GM18520 (cell line): Measurements from ENCODE around the gene ASTN2.

Experiments
- ATAC-seq: cut with Tn5 transposase; IDR thresholded peaks from one replicate; pipeline ENCODE4 v1.9.1; 2021; ENCODE audit not compliant: unreplicated experiment

The ASTN2 gene

GRCh38 chr9:117250610-117251215 is 164.1 kb downstream of the ASTN2 start:
- ATAC-seq, result no peak

GRCh38 chr9:117249799-117250198 is 165.1 kb downstream of the ASTN2 start:
- ATAC-seq, result no peak

- ATAC-seq, result no peak
These were observed 167.6 kb downstream of the ASTN2 start for GRCh38 chr9:117247266-117247665.

- ATAC-seq, result no peak
These were observed 169.6 kb downstream of the ASTN2 start for GRCh38 chr9:117245175-117245829.

GRCh38 chr9:117242082-117242481 is 172.8 kb downstream of the ASTN2 start:
- ATAC-seq, result no peak

GRCh38 chr9:117239428-117239827 is 175.4 kb downstream of the ASTN2 start:
- no peak for ATAC-seq

GRCh38 chr9:117234103-117234502 is 180.8 kb downstream of the ASTN2 start:
- no peak for ATAC-seq

- no peak for ATAC-seq
These were observed 181.8 kb downstream of the ASTN2 start for GRCh38 chr9:117233016-117233415.

- no peak for ATAC-seq
These were observed 182.6 kb downstream of the ASTN2 start for GRCh38 chr9:117232281-117232680.

GRCh38 chr9:117231012-117231411 is 183.8 kb downstream of the ASTN2 start:
- no peak for ATAC-seq

- no peak for ATAC-seq
These were observed 190.2 kb downstream of the ASTN2 start for GRCh38 chr9:117224695-117225094.

GRCh38 chr9:117218951-117219350 is 195.9 kb downstream of the ASTN2 start:
- ATAC-seq, result no peak

GRCh38 chr9:117214416-117214815 is 200.4 kb downstream of the ASTN2 start:
- ATAC-seq, result no peak

- no peak for ATAC-seq
These were observed 203.6 kb downstream of the ASTN2 start for GRCh38 chr9:117211280-117211679.

GRCh38 chr9:117205806-117206205 is 209.1 kb downstream of the ASTN2 start:
- ATAC-seq, result no peak

- ATAC-seq, result no peak
These were observed 209.9 kb downstream of the ASTN2 start for GRCh38 chr9:117204971-117205370.

- no peak for ATAC-seq
These were observed 223.2 kb downstream of the ASTN2 start for GRCh38 chr9:117191504-117192261.

GRCh38 chr9:117189121-117189520 is 225.7 kb downstream of the ASTN2 start:
- no peak for ATAC-seq

- no peak for ATAC-seq
These were observed 226.5 kb downstream of the ASTN2 start for GRCh38 chr9:117188394-117188793.

GRCh38 chr9:117187498-117187897 is 227.4 kb downstream of the ASTN2 start:
- ATAC-seq, result no peak

GRCh38 chr9:117184173-117184572 is 230.7 kb downstream of the ASTN2 start:
- ATAC-seq, result no peak

- no peak for ATAC-seq
These were observed 232.8 kb downstream of the ASTN2 start for GRCh38 chr9:117182046-117182445.
